Ishikawa (cell line): ENCODE measurements around the gene BMP2K.

ENCODE experiments used
- EP300 ChIP-seq: IDR thresholded peaks from 2 replicates; pipeline ENCODE4 v1.6.1; 2012; ENCODE audit warnings: borderline replicate concordance
- YY1 ChIP-seq: IDR thresholded peaks from 2 replicates; pipeline ENCODE4 v1.6.1; 2012; ENCODE audit warnings: low read depth
- TF ChIP-seq, protein P1 (sequence below): IDR thresholded peaks from 2 replicates; pipeline ENCODE4 v1.6.1; 2012

DNA sequence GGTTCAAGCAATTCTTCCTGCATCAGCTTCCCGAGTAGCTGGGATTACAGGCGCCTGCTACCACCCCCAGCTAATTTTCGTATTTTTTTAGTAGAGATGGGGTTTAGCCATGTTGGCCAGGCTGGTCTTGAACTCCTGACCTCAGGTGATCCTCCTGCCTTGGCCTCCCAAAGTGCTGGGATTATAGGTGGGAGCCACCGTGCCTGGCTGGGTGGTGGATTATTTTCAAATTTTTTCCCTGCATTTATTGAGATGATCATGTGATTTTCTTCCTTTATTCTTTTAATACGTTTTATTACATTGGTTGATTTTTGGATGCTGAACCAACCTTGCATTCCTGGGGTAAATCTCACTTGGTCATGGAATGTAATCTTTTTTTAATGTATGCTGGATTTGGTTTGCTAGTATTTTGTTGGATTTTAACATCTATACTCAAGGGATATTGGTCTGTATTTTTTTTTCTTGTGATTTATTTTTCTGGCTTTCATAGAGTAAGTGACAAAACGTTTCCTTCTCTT lies 30.9 kb downstream of the BMP2K start:
- TF ChIP-seq, protein P1, sequence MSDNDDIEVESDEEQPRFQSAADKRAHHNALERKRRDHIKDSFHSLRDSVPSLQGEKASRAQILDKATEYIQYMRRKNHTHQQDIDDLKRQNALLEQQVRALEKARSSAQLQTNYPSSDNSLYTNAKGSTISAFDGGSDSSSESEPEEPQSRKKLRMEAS: no peak
- TF ChIP-seq EP300 (no peak), YY1 (no peak)
